HG02840 (cell line): ENCODE measurements around the gene OR6C3.
"Not testable (repeated sequence)": the region's sequence is repeated elsewhere in the genome, so short reads cannot be mapped to it uniquely, and the experiment has no call there.

Experiments used
- ATAC-seq: cut with Tn5 transposase; IDR thresholded peaks from one replicate; pipeline ENCODE4 v1.9.1; 2021; ENCODE audit warnings: mild to moderate bottlenecking, moderate library complexity, moderate number of reproducible peaks; ENCODE audit not compliant: unreplicated experiment, low FRiP score

Gene OR6C3

DNA sequence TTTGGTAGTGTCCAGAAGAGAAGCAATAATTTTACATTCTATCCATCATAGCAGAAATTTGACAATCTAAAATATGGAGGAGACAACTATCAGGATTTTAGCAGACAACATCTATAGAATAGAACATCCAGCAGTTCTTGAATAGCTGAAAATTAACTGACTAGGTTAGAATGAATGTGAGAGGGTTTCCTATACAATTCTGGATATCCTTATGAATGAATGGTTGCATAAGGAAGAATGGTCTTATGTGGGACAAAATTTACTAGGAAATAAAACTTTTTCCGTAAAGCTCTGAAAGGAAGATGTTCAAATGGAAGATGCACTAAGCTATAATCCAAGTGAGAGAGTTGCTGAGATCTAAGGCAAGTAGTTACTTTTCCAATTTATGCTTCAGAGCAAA is at the start of gene OR6C3:
OR6C3 (plus strand) TSS at position 301 of the 400 bp plus-strand sequence. CDS start 955 bp downstream, outside the sequence.
- ATAC-seq: no peak

DNA sequence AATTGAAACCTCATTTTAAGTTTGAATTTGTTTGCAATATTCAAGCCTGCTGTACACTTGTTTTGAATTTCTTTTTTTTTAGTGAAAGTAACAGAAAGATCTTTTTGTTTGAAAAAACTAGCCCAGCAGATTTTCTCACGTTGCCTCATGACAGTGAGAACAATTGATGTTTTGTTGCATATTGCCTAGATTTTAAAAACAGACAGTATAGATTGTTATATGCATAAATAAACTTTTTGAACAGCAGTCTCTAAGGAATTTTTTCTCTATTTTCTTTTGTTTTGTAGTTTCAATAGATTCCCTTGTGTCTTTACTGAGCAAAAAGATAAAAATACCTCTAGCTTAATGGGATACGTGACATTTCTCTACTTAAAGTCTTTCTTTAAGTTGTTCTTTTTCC is 49.6 kb upstream of the OR6C3 start:
- no peak for ATAC-seq

DNA sequence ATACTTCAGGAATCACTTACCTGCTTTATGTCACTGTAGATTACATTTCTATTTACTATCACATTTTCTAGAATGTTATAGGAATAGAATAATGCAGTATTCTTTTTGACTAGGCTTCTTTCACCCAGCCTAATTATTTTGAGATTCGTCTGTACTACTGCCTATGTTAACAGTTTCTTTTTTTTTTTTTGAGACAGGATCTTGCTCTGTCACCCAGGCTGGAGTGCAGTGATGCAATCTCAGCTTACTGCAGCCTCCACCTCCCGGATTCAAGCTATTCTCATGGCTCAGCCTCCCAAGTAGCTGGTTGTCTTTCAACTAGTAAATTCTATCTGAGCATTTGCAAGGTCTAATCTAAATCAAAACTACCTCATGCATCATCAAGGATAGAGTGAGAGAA is 40.5 kb upstream of the OR6C3 start:
- ATAC-seq: no peak

DNA sequence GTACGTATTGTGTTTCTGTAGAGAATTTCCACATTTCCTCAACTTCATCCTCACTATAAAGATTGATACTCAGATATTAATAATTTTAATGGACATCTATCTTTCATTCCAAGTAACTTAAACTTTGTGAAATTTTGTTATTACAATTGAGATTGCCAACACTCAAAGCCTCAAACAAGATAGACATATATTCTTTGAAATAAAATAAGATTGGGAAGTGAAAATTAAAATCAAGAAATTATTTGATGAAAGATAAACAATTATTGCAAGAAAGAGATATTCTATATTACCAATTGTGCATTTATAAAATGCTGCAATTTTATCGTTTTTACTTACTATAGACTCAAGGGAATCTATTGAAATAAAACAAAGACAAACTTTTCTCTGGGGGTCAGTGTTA is 34.1 kb upstream of the OR6C3 start, which contains the start of gene OR6C6:
OR6C6 (minus strand) TSS at position 101 of the 400 bp plus-strand sequence. CDS start 1,337 bp downstream, outside the sequence.
- ATAC-seq: no peak

DNA sequence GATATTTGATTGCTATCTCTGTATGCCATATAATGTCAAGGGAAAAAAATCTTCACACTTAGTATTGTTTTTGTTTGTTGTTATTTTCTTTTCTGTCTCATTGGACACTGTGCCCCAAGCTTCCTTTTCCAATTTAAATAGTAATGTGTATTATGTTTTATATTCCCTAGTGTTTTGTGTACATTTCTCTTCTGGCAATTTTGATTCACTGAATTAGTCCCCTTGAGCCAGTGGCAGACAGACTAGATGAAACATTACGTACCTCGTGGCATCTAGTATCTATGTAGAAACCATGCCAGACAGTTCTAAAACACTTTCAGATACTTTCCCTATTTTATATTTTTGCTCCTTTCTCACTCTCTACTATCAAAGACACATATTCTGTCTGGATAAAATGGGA is 16.5 kb upstream of the OR6C3 start, which contains the start of gene OR6C1:
OR6C1 (plus strand) TSS at position 301 of the 400 bp plus-strand sequence. CDS start 6,257 bp downstream, outside the sequence.
- ATAC-seq: no peak

DNA sequence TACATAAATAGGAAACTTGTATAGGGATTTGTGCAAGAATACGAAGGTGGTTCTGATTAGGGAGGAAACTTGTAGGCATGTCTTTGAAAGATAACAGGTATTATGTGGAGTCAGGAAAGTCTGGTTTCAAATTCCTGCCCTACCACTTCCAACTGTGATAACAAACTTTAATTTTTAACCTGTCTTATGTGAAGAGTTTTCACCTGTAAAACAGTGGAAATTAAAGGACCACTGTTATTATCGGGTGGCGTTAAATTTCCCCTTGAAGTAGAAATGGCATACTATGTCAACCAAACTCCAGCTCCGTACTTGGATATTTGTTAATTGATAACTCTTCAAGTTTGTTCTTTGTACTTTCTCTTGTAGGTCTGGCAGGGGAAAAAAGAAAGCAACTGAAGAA is 10.3 kb upstream of the OR6C3 start:
- ATAC-seq: no peak

DNA sequence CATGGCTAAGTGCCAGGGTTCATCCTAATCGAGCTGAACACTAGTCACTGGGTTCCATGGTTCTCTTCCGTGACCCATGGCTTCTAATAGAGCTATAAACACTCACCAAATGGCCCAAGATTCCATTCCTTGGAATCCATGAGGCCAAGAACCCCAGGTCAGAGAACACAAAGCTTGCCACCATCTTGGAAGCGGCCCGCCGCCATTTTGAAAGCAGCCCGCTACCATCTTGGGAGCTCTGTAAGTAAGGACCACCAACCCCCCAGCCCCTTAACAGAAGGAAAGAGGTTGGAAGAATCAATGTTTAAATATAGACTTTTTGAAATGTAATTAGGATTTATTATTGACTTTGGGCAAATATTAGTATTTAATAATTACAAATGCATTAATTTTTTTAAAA is 4.7 kb upstream of the OR6C3 start:
- ATAC-seq: not testable (repeated sequence)

DNA sequence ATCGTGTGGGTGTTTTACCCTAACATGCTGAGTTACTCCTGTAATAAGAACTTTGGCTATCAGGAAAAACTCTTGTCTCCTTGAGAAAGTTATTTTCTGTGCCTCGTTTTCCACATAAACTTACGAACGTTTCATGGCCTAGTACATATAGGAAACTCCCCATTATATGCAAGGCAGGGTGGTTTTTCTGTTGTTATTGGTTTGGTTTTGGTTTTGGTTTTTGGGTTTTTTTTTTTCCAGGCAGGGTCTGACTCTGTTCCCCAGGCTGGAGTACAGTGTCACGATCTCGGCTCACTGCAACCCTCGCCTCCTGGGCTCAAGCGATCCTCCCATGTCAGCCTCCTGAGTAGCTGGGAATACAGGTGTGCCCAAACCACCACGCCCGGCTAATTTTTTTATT is 5.5 kb downstream of the OR6C3 start:
- no peak for ATAC-seq

DNA sequence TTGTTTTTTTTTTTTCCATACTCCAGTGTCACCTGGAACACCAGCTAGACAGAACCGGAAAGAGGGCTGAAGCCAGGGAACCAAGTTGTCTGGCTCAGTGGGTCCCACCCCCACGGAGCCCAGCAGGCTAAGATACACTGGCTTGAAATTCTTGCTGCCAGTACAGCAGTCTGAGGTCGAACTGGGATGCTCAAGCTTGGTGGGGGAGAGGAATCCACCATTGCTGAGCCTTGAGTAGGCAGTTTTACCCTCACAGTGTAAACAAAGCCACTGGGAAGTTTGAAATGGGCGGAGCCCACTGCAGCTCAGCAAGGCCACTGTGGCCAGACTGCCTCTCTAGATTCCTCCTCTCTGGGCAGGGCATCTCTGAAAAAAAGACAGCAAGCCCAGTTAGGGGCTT is 24.8 kb downstream of the OR6C3 start:
- ATAC-seq: not testable (repeated sequence)

DNA sequence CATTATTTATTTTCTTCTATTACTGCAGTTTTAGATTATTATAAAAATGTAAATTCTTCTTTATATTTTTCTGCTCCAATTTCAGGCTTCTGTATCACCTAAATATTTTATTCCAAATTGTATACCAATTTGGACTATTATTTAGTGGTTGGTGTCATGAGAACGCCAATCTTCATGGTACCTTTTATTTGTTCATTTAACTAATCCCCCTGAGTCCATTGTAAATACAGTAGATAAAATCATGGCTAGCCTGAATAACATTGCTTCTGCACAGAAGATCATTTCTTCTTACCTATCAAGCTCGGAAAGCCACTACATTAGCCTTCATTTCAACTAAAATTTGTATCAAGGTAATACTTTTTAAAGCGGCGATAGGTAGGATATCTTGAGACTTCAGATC is 32.1 kb downstream of the OR6C3 start, which contains the start of gene OR6C75:
OR6C75 (plus strand) TSS at position 301 of the 400 bp plus-strand sequence. CDS start 2,136 bp downstream, outside the sequence.
- ATAC-seq: no peak

DNA sequence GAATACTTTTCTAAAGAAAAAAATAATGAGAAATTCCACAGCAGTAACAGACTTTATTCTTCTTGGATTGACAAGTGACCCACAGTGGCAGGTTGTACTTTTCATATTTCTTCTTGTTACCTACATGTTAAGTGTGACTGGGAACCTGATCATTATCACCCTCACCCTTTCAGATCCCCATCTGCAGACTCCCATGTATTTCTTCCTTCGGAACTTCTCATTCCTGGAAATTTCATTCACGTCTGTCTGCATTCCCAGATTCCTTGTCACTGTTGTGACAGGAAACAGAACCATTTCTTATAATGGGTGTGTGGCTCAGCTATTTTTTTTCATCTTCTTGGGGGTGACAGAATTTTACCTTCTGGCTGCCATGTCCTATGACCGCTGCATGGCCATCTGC is 34.5 kb downstream of the OR6C3 start:
- no peak for ATAC-seq

DNA sequence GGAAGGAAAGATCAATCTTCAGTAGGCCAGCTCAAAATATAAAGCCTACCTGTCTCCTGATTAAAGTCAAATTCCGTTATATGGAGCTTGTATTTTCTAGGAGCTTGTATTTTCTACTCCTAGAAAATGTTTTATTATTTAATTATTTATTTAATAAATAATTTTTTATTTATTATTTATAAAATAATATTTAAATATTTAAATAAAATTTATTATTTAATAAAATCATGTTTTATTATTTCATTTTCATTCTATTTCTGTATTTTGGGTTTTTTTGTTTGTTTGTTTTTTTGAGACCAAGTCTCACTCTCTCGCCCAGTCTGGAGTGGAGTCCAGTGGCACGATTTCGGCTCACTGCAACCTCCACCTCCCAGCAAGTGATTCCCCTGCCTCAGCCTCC is 42.0 kb downstream of the OR6C3 start:
- no peak for ATAC-seq
